RWPE2 (cell line): Measurements from ENCODE around the gene IDI2.
A peak's percentile ranks its signal among the peaks of the same experiment; 100 is the strongest.

Source experiments
- ATAC-seq: fragments of 200-7000 bp; cut with Tn5 transposase; 3 replicates; pipeline ENCODE4 v1.9.1; 2021; ENCODE audit warnings: low read depth
- DNase-seq: peaks from one replicate; pipeline ENCODE4 v3.0.0-alpha.2; 2020; ENCODE audit warnings: low spot score
- H3K27ac ChIP-seq: fragments of 450-650 bp; 2 replicates; pipeline ENCODE4 v1.5.1; 2017; ENCODE audit warnings: mild to moderate bottlenecking; ENCODE audit not compliant: poor library complexity, severe bottlenecking
- H3K27me3 ChIP-seq: fragments of 250-450 bp; sonication (Bioruptor Pico); 2 replicates; pipeline ENCODE4 v1.5.1; 2021; ENCODE audit warnings: mild to moderate bottlenecking, moderate library complexity; ENCODE audit not compliant: insufficient read depth, poor library complexity, severe bottlenecking
- H3K36me3 ChIP-seq: fragments of 250-450 bp; sonication (Bioruptor Pico); 2 replicates; pipeline ENCODE4 v1.5.1; 2020; ENCODE audit warnings: low read depth, mild to moderate bottlenecking, moderate library complexity
- H3K4me1 ChIP-seq: fragments of 250-450 bp; sonication (Bioruptor Pico); 2 replicates; pipeline ENCODE4 v1.5.1; 2021; ENCODE audit warnings: mild to moderate bottlenecking, moderate library complexity; ENCODE audit not compliant: insufficient read depth, poor library complexity, severe bottlenecking
- H3K4me3 ChIP-seq: fragments of 250-450 bp; sonication (Bioruptor Pico); 2 replicates; pipeline ENCODE4 v1.5.1; 2021; ENCODE audit warnings: mild to moderate bottlenecking, moderate library complexity; ENCODE audit not compliant: severe bottlenecking
- H3K9me3 ChIP-seq: fragments of 250-450 bp; sonication (Bioruptor Pico); 2 replicates; pipeline ENCODE4 v1.5.1; 2021; ENCODE audit warnings: mild to moderate bottlenecking, moderate library complexity; ENCODE audit not compliant: severe bottlenecking
- TF ChIP-seq, protein P1 (sequence below): fragments of 450-650 bp; IDR thresholded peaks from one replicate; pipeline ENCODE4 v1.5.1; 2017; ENCODE audit warnings: mild to moderate bottlenecking, moderate library complexity; ENCODE audit not compliant: poor library complexity, severe bottlenecking

IDI2 gene

DNA sequence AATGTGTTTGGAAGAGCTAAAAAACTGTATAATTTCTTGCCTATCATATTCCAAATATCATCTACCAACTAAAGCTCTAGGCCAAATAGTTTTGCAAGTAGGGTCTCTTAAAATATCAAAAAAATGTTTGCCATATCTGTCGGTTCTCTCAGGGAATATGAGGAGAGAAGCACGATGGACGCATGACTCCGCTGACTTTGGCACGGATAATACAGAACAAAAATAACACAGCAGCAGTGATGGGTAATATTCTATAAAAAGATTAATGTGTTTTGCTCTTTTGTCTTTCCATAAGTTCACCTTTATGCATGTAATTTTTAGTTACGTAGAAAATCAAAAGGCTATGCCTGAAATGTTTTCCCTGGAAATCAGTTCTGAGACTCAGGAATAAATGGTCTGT is 919 bp upstream of the IDI2 start:
- Histone ChIP-seq H3K9me3 (no peaks in the 10 kb centered on the region), H3K27ac (no peak overlapping the region)

DNA sequence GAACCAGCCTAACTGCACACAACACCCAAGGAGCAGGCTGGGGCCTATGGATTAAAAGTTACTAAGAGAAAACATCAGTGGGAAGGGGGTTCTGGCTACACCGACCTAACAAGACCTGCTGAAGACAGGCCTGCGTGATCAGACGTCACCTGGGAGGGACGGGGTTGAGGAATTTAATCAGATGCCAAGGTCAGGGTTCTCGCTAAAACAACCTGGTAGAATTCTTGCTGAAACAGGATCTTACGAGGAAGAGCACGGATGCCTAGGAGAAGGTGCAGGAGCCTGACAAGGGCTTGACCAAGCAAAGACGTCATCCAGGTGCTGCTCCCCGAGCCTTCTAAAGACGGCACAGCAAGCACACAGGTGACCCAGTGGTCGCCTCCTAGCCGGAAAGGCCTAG is 1.6 kb downstream of the IDI2 start:
- TF ChIP-seq, protein P1, sequence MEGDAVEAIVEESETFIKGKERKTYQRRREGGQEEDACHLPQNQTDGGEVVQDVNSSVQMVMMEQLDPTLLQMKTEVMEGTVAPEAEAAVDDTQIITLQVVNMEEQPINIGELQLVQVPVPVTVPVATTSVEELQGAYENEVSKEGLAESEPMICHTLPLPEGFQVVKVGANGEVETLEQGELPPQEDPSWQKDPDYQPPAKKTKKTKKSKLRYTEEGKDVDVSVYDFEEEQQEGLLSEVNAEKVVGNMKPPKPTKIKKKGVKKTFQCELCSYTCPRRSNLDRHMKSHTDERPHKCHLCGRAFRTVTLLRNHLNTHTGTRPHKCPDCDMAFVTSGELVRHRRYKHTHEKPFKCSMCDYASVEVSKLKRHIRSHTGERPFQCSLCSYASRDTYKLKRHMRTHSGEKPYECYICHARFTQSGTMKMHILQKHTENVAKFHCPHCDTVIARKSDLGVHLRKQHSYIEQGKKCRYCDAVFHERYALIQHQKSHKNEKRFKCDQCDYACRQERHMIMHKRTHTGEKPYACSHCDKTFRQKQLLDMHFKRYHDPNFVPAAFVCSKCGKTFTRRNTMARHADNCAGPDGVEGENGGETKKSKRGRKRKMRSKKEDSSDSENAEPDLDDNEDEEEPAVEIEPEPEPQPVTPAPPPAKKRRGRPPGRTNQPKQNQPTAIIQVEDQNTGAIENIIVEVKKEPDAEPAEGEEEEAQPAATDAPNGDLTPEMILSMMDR: no peak
- Histone ChIP-seq H3K4me1 (no peaks in the 10 kb centered on the region), H3K27ac (no peak overlapping the region), H3K36me3 (peaks cover 2% of the 10 kb centered on the region; the same call in 1 of the 2 replicates), H3K27me3 (no peaks in the 10 kb centered on the region), H3K9me3 (no peaks in the 10 kb centered on the region), H3K4me3 (no peak overlapping the region)
- no peak for ATAC-seq
- no peak for DNase-seq

More for the DNA sequence above, 919 bp upstream of the IDI2 start:
- DNase-seq (no peak), ATAC-seq (no peak)
- TF ChIP-seq, protein P1: no peak
- Histone ChIP-seq H3K4me1 (no peaks in the 10 kb centered on the region), H3K36me3 (no peaks in the 10 kb centered on the region), H3K27me3 (no peaks in the 10 kb centered on the region), H3K4me3 (no peak overlapping the region)

DNA sequence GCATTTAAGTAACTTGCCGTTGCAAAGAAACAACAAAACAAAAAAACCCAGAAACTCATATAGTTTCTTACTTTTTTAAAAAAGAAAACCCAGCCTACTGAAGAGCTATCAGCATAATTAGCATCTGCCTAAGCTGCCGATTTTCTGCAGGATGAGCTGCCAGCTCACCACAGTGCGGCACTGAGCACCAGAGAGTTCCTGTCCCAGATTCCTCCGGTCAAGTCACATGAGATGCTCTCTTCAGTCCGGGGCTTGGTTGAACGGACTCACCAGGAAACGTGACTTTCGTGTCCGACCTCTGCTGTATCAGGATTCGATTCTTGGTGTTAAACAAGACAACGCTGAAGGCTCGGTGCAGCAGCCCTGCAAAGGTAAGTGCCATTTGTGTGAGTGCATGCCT is 3.2 kb downstream of the IDI2 start:
- TF ChIP-seq, protein P1: no peak
- no peak overlapping the region for H3K27ac ChIP-seq
- H3K27me3 ChIP-seq: no peaks in the 10 kb centered on the region
- ATAC-seq (no peak), DNase-seq (no peak)
- no peaks in the 10 kb centered on the region for H3K4me1 ChIP-seq
- H3K36me3 ChIP-seq: peaks cover 13% of the 10 kb centered on the region
- H3K4me3 ChIP-seq: no peak overlapping the region
- H3K9me3 ChIP-seq: no peaks in the 10 kb centered on the region

DNA sequence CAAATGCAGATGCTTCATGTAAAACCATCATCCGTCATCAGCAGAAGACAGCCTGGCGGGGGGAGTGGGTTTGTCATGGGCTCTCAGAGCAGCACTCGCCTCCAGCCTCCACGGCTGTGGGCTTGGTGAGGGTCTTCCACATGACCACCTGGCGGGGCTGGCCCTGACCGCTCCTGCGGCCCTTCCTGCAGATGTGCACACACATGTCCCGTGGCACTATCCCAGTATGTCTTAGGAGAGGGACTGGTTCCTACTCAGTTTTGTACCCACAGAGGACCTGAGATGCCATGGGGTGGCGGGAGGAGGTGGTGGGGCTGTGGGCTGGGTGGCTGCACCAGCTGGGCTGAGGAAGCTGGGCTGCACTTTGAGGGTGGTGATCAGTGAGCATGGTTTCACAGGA is 4.7 kb downstream of the IDI2 start:
- Histone ChIP-seq H3K9me3 (no peaks in the 10 kb centered on the region), H3K4me1 (no peaks in the 10 kb centered on the region), H3K27me3 (no peaks in the 10 kb centered on the region), H3K27ac (no peak overlapping the region), H3K4me3 (no peak overlapping the region), H3K36me3 (peaks cover 26% of the 10 kb centered on the region)
- ATAC-seq (peak; percentile 19; the same call in 1 of the 3 replicates), DNase-seq (no peak)
- TF ChIP-seq, protein P1: no peak

DNA sequence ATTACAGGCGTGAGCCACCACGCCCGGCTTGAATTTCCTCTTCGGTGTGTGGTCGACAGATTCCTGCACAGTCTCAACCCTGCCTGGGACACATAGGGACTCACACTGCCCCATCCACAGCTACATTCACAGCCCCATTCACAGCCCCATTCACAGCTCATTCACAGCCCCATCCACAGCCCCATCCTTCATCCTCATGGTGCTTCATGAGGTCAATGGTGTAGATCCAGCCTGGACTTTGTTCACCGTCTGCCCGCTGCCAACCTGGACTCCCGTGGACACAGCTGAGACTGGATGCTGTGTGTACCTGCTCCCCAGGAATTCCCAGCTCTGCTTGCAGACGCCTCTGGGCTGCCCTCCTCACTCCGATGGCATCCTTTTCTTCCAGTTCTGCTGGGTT is 5.2 kb downstream of the IDI2 start:
- DNase-seq: no peak
- H3K27me3 ChIP-seq: no peaks in the 10 kb centered on the region
- peaks cover 26% of the 10 kb centered on the region for H3K36me3 ChIP-seq
- TF ChIP-seq, protein P1: no peak
- peak; percentile 37; the same call in 2 of the 3 replicates for ATAC-seq
- H3K27ac ChIP-seq: no peak overlapping the region
- no peaks in the 10 kb centered on the region for H3K9me3 ChIP-seq
- H3K4me3 ChIP-seq: no peak overlapping the region
- H3K4me1 ChIP-seq: no peaks in the 10 kb centered on the region
